HCT116 (cell line): ENCODE results near the gene AGPS.

Experiments
- EZH2 ChIP-seq: fragments of 200-600 bp; sonication (generic); IDR thresholded peaks from 2 replicates; pipeline ENCODE4 v1.6.1; 2017; ENCODE audit warnings: antibody characterized with exemption, mixed run types
- MAX ChIP-seq: IDR thresholded peaks from 2 replicates; pipeline ENCODE4 v1.6.1; 2012
- POLR2A ChIP-seq: IDR thresholded peaks from 2 replicates; pipeline ENCODE4 v1.7.0; 2011; ENCODE audit warnings: borderline replicate concordance; ENCODE audit not compliant: insufficient read depth, insufficient read length; ENCODE audit errors: extremely low read depth
- RAD21 ChIP-seq: IDR thresholded peaks from 2 replicates; pipeline ENCODE4 v1.6.1; 2012; ENCODE audit warnings: low read depth, mild to moderate bottlenecking
- SIN3A ChIP-seq: IDR thresholded peaks from 2 replicates; pipeline ENCODE4 v1.6.1; 2012; ENCODE audit warnings: low read depth
- TCF7L2 ChIP-seq: IDR thresholded peaks from 2 replicates; pipeline ENCODE4 v1.7.0; 2011; ENCODE audit warnings: borderline replicate concordance, inconsistent platforms; ENCODE audit not compliant: insufficient read depth, insufficient read length; ENCODE audit errors: extremely low read depth
- ZFX ChIP-seq: fragments of 450-650 bp; IDR thresholded peaks from 2 replicates; pipeline ENCODE4 v1.6.1; 2017
- TF ChIP-seq, protein P1 (sequence below), 3 experiments: fragments of 200-600 bp in 1 of 3; sonication (generic) in 1 of 3; IDR thresholded peaks in 2 of 3; conservative IDR thresholded peaks in 1 of 3; 2 replicates each; pipeline ENCODE4 v1.5.1; 2012 to 2017; ENCODE audit warnings: low read depth in 2 of 3, low read length in 2 of 3, antibody characterized with exemption in 1 of 3, borderline replicate concordance in 1 of 3, control low read depth in 1 of 3, mild to moderate bottlenecking in 1 of 3, mixed read lengths in 1 of 3, mixed run types in 1 of 3, moderate library complexity in 1 of 3; ENCODE audit not compliant: insufficient read depth in 1 of 3

DNA sequence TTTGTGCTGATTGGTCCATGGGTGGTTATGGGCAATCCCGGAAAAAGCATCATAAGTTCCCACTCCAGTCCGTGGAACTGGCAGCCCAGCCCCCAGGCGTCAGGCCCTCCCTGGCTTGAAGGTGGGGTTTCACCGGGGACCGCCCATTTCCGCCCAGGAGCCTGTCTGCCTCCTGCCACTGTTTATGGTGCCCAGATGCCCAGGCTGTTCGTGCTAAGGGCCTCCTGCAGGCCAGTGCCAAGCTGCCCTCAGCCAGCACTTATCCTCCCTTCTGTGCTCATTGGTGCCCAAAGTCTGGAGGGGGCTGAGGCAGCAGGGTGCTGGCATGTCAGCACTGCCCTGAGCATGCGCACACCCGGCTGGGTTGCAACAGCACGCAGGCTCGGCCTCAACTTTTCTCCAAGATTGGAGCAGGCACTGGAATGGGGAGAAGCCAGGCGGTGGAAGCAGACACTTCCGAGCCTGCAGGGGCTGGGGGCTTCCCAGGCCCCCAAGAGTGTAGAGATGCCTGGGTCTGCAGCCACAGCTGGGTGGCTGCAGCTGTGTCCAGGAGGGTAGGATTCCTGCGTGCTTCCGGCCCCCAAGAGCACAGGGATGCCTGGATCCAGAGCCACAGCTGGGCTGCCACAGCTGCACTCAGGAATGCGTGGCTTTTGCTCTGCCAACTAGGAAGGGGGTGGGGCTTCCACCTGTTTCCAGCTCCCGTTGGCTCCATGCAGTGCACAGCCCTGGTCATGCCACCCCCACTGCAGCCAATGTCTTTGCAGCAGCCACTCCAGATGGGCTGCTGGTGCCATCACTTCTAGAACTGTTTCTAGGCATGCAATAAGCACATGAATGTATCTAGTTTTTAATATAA is 74.0 kb downstream of the AGPS start:
- TF ChIP-seq, protein P1, sequence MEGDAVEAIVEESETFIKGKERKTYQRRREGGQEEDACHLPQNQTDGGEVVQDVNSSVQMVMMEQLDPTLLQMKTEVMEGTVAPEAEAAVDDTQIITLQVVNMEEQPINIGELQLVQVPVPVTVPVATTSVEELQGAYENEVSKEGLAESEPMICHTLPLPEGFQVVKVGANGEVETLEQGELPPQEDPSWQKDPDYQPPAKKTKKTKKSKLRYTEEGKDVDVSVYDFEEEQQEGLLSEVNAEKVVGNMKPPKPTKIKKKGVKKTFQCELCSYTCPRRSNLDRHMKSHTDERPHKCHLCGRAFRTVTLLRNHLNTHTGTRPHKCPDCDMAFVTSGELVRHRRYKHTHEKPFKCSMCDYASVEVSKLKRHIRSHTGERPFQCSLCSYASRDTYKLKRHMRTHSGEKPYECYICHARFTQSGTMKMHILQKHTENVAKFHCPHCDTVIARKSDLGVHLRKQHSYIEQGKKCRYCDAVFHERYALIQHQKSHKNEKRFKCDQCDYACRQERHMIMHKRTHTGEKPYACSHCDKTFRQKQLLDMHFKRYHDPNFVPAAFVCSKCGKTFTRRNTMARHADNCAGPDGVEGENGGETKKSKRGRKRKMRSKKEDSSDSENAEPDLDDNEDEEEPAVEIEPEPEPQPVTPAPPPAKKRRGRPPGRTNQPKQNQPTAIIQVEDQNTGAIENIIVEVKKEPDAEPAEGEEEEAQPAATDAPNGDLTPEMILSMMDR (IDR thresholded peaks at IDR 0.05 in 2 of 3, conservative IDR thresholded peaks at IDR 0.05 in 1 of 3; ENCODE audit: borderline replicate concordance in 1 of 3, insufficient read depth in 1 of 3, low read depth in 2 of 3, low read length in 2 of 3), result no peak
- no peak for TF ChIP-seq RAD21
- no peak for TF ChIP-seq EZH2
- no peak for TF ChIP-seq MAX
- TF ChIP-seq POLR2A, result no peak
- no peak for TF ChIP-seq SIN3A
- TF ChIP-seq TCF7L2, result no peak
- TF ChIP-seq ZFX, result no peak
